ENCODE results near the gene NPC1L1.

GRCh38 chr7:44559485-44559884 lies 18.4 kb upstream of the NPC1L1 start:
- TF ChIP-seq, protein P1, sequence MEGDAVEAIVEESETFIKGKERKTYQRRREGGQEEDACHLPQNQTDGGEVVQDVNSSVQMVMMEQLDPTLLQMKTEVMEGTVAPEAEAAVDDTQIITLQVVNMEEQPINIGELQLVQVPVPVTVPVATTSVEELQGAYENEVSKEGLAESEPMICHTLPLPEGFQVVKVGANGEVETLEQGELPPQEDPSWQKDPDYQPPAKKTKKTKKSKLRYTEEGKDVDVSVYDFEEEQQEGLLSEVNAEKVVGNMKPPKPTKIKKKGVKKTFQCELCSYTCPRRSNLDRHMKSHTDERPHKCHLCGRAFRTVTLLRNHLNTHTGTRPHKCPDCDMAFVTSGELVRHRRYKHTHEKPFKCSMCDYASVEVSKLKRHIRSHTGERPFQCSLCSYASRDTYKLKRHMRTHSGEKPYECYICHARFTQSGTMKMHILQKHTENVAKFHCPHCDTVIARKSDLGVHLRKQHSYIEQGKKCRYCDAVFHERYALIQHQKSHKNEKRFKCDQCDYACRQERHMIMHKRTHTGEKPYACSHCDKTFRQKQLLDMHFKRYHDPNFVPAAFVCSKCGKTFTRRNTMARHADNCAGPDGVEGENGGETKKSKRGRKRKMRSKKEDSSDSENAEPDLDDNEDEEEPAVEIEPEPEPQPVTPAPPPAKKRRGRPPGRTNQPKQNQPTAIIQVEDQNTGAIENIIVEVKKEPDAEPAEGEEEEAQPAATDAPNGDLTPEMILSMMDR (IDR thresholded peaks at IDR 0.05; ENCODE audit: insufficient read depth, low read length, poor library complexity, severe bottlenecking), result no peak
- no peak for TF ChIP-seq EZH2phosphoT487 (conservative IDR thresholded peaks at IDR 0.05; ENCODE audit: low read length)

Measured in SU-DHL-6 (cell line).